ENCODE measurements around the gene NCAM1. TPM values are rescaled to one million over a fixed set of nuclear protein-coding genes. Genes with fewer than 3 reads are reported as not detected.

The NCAM1 gene
- total RNA-seq, 1 experiment from 2014 or later: 3.7 TPM

- H3K4me3 Mint-ChIP-seq (ENCODE audit: low read depth, unreplicated experiment): no peak overlapping the region
- no peaks in the 10 kb centered on the region for H3K4me1 Mint-ChIP-seq (ENCODE audit: low read depth, unreplicated experiment)
- no peak for DNase-seq
- no peak overlapping the region for H3K27ac Mint-ChIP-seq (ENCODE audit: unreplicated experiment)
- no TSS peak for BruUV-seq (replicated peaks)
- intact Hi-C loops (cut with micrococcal nuclease; ENCODE audit: unreplicated experiment): no loop called here
- TF ChIP-seq CTCF (IDR thresholded peaks at IDR 0.05; ENCODE audit: unreplicated experiment): no peak
- H3K9me3 Mint-ChIP-seq (ENCODE audit: low read depth, unreplicated experiment): no peaks in the 10 kb centered on the region
- H3K36me3 Mint-ChIP-seq (ENCODE audit: insufficient read depth, unreplicated experiment): no peaks in the 10 kb centered on the region
- H3K27me3 Mint-ChIP-seq (ENCODE audit: unreplicated experiment): peaks cover 16% of the 10 kb centered on the region
- CTCF ChIA-PET: no interaction called here
These were observed 124.2 kb downstream of the NCAM1 start for GRCh38 chr11:113085446-113085845.

- no peak overlapping the region for H3K4me3 Mint-ChIP-seq (ENCODE audit: low read depth, unreplicated experiment)
- H3K27ac Mint-ChIP-seq (ENCODE audit: unreplicated experiment): no peak overlapping the region
- peaks cover 16% of the 10 kb centered on the region for H3K27me3 Mint-ChIP-seq (ENCODE audit: unreplicated experiment)
- no peak for DNase-seq
- H3K36me3 Mint-ChIP-seq (ENCODE audit: insufficient read depth, unreplicated experiment): no peaks in the 10 kb centered on the region
- H3K9me3 Mint-ChIP-seq (ENCODE audit: low read depth, unreplicated experiment): no peaks in the 10 kb centered on the region
- no TSS peak for BruUV-seq (replicated peaks)
- no peak for TF ChIP-seq CTCF (IDR thresholded peaks at IDR 0.05; ENCODE audit: unreplicated experiment)
- CTCF ChIA-PET: no interaction called here
- intact Hi-C loops (cut with micrococcal nuclease; ENCODE audit: unreplicated experiment): no loop called here
- no peaks in the 10 kb centered on the region for H3K4me1 Mint-ChIP-seq (ENCODE audit: low read depth, unreplicated experiment)
These were observed 126.5 kb downstream of the NCAM1 start for GRCh38 chr11:113087706-113088105.

GRCh38 chr11:113090716-113091480 lies 129.7 kb downstream of the NCAM1 start:
- CTCF ChIA-PET: no interaction called here
- BruUV-seq (replicated peaks): no TSS peak
- Mint-ChIP-seq H3K9me3 (ENCODE audit: low read depth, unreplicated experiment) (no peaks in the 10 kb centered on the region), H3K36me3 (ENCODE audit: insufficient read depth, unreplicated experiment) (no peaks in the 10 kb centered on the region), H3K27me3 (ENCODE audit: unreplicated experiment) (peaks cover 20% of the 10 kb centered on the region), H3K4me1 (ENCODE audit: low read depth, unreplicated experiment) (no peaks in the 10 kb centered on the region), H3K4me3 (ENCODE audit: low read depth, unreplicated experiment) (no peak overlapping the region), H3K27ac (ENCODE audit: unreplicated experiment) (no peak overlapping the region)
- TF ChIP-seq CTCF (IDR thresholded peaks at IDR 0.05; ENCODE audit: unreplicated experiment): no peak
- no peak for DNase-seq
- intact Hi-C loops (cut with micrococcal nuclease; ENCODE audit: unreplicated experiment): no loop called here

- H3K4me3 Mint-ChIP-seq (ENCODE audit: low read depth, unreplicated experiment): no peak overlapping the region
- H3K27me3 Mint-ChIP-seq (ENCODE audit: unreplicated experiment): peaks cover 20% of the 10 kb centered on the region
- no peaks in the 10 kb centered on the region for H3K9me3 Mint-ChIP-seq (ENCODE audit: low read depth, unreplicated experiment)
- CTCF ChIA-PET: no interaction called here
- no peaks in the 10 kb centered on the region for H3K4me1 Mint-ChIP-seq (ENCODE audit: low read depth, unreplicated experiment)
- no peak for TF ChIP-seq CTCF (IDR thresholded peaks at IDR 0.05; ENCODE audit: unreplicated experiment)
- BruUV-seq (replicated peaks): no TSS peak
- H3K36me3 Mint-ChIP-seq (ENCODE audit: insufficient read depth, unreplicated experiment): no peaks in the 10 kb centered on the region
- intact Hi-C loops (cut with micrococcal nuclease; ENCODE audit: unreplicated experiment): no loop called here
- no peak overlapping the region for H3K27ac Mint-ChIP-seq (ENCODE audit: unreplicated experiment)
- DNase-seq: no peak
These were observed 130.2 kb downstream of the NCAM1 start for GRCh38 chr11:113091481-113091780.

All from Calu3 (cell line).